HG03565 (cell line): ENCODE results near the gene GRM8.
A peak's percentile ranks its signal among the peaks of the same experiment; 100 is the strongest.

ENCODE experiments used
- ATAC-seq: cut with Tn5 transposase; IDR thresholded peaks from one replicate; pipeline ENCODE4 v1.9.1; 2021; ENCODE audit warnings: mild to moderate bottlenecking, moderate library complexity; ENCODE audit not compliant: unreplicated experiment

The GRM8 gene

GRCh38 chr7:127252778-127253280, at the start of gene GRM8:
TSS of gene GRM8 (minus strand) at chr7:127252941.
- no peak for ATAC-seq

- no peak for ATAC-seq
These were observed 38.1 kb upstream of the GRM8 start for GRCh38 chr7:127290801-127291361.

- no peak for ATAC-seq
These were observed 37.4 kb upstream of the GRM8 start for GRCh38 chr7:127290116-127290655.

- ATAC-seq = no peak
These were observed 34.4 kb upstream of the GRM8 start for GRCh38 chr7:127287133-127287532.

- no peak for ATAC-seq
These were observed 17.4 kb upstream of the GRM8 start for GRCh38 chr7:127270093-127270492.

DNA sequence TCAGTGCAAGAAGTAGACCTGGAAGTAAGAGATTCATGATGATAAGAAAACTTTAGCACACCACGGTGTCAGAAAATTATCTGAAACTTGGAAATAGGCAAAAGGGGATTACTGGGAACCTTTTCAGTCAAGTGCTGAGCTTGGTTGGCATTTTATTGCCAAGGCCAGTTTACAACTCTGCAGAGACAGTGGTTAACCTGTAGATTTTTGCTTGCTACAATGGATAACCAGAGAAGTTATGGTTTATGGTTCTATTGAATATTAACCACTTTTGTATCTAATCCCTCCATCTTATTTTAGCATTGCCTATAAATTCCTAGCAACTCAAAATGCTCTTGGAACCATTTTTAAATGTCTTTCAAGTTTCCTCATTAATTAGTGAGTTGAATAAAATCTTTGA, 13.3 kb upstream of the GRM8 start:
- ATAC-seq = no peak

DNA sequence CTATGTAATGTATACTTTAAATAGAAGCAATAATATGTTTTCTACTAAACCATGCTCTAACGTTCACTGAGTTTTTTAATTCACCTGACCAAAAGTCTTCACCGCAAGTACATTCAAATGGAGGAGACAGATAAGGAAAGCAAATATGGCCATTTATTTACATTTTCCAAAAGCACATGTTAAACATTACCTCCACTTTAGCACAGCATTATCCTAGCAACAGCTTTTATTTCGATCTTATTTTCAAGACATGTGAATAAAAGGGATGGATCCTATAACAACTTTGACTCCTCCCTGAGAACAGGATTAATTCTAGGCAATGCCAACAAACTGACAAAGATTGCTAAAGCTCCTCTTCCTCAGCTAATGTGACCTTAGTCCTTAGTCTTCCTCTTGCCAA, 11.5 kb upstream of the GRM8 start:
- ATAC-seq = no peak

DNA sequence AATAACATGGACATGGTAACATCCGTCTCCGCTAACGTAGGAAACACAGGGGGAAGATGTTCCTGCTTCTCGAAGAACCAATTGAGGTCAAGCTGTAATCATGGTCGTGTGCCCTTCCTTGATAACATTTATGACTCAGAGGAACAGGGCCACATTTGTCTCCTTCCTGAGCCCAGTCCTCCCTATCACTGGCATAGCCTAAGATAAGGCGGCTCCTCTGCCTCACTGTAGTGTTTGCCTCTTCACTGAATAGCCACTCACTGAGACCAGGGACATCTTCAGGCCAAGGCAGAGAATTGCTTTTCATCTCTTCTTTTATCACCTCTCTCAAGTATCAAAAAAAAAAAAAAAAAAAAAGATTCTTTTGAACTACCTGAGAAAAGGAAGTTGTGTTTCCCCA, 5.4 kb upstream of the GRM8 start:
- no peak for ATAC-seq

- ATAC-seq = no peak
These were observed 4.3 kb upstream of the GRM8 start for GRCh38 chr7:127257086-127257485.

- ATAC-seq = no peak
These were observed 3.4 kb upstream of the GRM8 start for GRCh38 chr7:127256041-127256725.

DNA sequence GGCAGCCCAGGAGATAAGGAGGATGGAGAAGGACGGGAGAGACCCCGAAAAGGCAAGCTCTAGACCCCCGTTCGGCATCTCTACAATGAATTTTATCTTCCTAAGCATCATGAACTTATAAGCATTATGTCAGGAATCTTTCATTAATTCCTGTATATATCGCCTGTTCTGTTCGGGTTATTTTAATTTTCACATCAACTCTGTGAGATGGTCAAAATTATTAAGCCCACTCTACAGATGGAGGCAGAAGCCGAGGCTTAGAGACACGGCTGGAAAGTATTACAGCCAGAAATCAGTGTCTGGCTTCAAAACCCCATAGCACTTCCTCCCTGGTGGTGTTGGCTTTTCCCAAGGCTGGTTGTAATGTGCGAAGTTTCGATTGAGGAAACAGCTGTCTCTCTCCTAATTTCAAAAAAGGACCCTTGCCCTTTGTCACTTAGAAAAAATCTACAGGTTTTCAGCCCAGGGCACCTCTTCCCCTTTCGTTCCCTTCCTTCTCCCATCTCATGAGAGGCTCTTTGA, 1.5 kb upstream of the GRM8 start:
- ATAC-seq = no peak

DNA sequence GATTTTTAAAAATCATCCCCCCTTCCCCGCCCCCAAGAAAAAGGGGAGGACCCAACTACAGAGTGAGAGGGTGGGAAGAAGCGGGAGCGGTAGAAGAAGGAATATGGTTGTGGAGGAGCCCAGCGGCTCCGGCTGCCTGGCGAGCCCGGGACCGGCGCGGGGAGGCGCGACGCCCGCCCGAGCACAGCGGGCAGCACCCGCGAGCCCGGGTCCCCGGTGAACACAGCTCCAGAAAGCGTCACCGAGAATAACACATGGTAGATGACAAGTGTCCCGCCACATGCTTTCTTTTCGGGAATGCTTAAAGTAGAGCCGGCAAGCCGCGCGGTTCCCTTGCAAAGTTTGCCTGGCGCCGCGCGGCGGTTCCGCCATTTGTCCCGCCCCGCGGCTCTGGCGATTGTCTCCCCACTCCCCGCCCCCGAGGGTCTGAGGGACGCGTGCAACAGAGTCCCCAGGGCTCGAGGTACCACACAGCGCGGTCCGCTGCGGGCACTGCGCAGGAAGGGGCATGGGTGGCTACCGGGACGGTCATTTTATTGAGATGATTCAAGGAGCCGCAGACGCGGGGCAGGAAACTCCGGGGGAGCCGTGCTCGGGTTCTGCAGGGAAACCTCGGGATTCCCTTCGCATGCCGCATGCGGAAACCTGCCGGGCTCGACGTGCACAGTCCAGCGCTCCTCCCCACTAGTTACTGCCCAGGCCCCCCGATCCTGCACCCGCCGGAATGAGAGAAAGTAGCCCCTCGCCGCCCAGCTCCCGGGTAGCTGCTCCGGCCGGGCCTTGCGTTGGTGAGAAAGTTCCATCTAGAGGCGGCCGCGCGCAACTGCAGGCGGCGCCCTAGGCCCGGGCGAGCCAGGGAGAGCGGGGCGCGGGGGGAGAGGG, 781 bp upstream of the GRM8 start:
- ATAC-seq = peak; percentile 75

GRCh38 chr7:127252377-127252713, 396 bp downstream of the GRM8 start:
- no peak for ATAC-seq

GRCh38 chr7:127251465-127252376, 1.0 kb downstream of the GRM8 start:
- ATAC-seq = no peak

DNA sequence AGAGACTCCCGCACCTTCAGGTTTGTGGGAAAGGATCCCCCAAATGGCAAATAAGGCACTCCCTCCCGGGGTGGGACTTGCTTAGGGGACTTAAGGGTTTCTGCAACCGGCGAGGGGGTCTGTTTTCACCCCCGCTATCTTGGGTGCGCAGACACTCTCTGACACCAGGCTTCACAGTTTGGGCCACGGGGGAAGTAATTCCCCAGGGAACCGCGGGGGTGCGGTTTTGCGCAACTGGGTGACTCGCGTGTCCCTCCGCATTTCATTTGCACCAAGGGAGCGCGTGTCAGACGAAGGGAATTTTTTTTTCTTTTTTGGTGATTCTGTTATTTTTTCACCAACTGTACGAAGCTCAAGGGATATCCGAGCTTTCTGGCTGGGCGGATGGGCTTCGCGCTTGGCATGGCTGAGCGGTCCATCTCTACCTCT, 1.7 kb downstream of the GRM8 start:
- ATAC-seq = no peak

DNA sequence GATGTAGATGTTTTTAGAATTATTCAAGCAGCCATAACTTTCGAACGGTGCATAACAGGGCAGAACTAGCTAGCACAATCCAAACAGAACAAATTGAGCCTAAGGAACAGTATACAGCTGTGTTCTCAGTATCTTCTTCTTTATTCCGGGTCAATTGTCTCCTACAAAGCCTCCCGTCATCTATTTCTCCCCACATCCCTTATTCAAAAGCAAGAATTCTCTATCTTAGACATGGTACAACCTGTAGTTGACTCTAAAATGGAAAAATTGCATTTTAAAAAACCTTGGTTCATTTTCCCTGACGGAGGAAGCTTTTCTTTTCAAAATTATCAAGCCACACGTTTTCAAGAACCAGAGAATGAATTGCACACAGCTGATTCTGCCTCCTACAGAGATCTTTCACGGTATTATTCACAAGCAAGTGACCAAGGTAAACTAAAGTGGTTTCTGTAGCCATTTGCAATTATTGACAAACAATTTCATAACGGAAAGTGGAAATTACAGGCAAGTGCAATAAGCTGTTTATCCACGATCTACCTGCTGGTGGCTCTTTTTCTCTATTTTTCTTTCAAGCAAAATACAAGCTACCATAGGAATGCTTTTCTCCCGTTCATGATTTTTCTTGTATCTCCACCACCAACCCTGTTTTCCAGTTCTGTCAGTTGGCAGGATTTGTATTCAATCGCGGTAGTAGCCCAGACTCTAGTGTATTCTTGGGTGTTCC, 2.3 kb downstream of the GRM8 start:
- no peak for ATAC-seq

DNA sequence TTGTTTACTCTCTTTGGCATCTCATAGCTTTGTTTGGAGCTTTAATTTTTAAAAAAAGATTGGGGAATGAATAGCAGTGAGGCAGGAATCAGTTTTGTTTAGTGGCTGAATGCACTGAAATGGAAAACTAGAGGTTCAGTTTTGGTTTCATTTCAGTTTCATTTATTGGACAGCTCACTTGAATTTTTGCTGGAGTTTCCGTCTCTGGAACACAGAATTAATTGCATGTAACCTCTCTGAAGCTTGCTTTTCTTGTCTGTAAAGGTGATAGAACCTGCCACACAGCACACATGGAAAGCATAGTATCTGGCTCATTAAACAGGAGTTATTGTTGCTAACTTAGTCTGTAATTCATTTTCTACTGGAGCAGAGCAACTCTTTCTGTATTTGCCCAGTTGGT, 7.1 kb downstream of the GRM8 start:
- no peak for ATAC-seq

DNA sequence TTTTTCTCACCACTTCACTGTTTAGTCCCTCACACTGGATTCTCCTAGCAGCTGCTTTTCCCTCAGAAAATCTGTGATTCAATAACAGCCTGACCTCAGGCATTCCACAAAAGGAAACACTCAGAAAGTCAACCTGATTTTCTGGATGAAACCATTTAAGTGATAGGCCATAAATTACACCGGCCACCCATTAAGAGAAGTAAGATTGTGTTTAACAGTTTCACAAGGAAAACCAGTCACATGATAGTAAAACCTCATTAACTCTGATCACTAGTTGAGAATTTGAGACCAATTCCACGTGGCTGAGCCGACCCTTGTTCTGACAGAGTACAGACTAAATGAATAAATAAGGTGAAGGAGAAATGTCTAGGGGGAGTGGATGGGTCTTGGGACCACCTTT, 7.7 kb downstream of the GRM8 start:
- no peak for ATAC-seq

DNA sequence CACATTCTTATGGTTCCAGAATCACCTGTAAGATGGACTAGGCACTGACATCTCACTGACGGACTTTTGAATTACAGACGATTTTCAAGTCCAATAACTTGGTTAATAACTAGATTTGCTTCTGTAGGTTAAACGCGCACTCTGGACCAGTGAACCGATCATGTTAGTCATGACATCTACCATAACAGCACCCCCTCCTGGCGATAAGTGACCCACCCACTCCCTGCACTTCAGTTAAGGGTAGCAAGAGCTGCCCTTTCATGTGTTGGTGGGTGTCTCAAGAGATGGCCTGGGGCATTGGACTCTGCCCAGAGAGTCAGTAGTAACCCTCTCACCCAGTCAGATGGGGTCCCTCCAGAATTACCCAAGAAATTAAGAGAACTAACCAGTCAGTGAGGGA, 12.9 kb downstream of the GRM8 start:
- ATAC-seq = no peak

DNA sequence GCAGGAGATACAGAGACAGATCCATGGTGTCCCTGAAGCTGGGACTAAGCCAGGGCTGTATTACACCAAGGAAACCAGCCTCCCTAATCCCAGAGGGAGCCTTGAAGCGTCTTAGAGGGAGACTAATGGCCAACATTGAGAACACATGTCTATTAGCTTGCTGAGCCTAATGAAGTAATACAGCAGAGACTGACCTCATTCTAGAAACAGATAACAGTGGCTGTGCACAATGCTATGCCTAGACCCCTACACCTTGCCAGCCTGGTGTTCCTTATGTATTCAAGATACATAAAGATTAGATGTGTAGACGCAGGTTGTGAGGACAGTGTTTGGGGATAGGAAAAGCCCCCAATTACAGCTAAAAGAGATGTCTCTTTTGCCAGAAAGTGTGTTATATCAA, 19.1 kb downstream of the GRM8 start:
- no peak for ATAC-seq
